Measurements from ENCODE around the gene GALNTL6. TPM values are rescaled to one million over a fixed set of nuclear protein-coding genes. Genes with fewer than 3 reads are reported as not detected.

The GALNTL6 gene
- total and polyA plus RNA-seq, 2 donors (not counting 3 experiments of a cell fraction or from before 2014, with no cell fraction given), result not detected

DNA sequence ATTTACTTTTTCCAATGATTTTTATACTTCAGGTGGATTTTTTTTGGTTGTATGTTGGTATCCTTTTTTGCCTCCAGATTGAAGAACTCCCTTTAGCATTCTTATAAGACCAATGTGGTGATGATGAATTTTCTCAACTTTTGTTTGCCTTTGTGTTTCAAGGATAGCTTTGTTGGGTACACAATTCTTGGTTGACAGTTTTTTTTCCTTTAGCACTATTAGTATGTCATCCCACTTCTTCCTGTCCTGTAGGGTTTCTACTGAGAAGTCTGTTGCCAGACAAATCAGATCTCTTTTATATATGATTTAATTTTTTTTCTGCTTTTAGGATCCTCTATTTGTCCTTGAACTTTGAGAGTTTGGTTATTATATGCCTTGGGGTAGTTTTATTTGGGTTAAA, 892.4 kb downstream of the GALNTL6 start:
- ChIA-PET CTCF (no interaction called here), POLR2A (no interaction called here)
- no TSS peak for BruUV-seq (replicated peaks)
- H3K4me2 ChIP-seq (ENCODE audit: insufficient read depth, low read length), result no peak overlapping the region
- no peak overlapping the region for H3K9ac ChIP-seq (replicated peaks; ENCODE audit: extremely low read depth, insufficient read depth, low read length)
- no peaks in the 10 kb centered on the region for H3K9me1 ChIP-seq (replicated peaks; ENCODE audit: control insufficient read depth, extremely low read depth, insufficient read depth, low read length)
- no peak overlapping the region for H3K4me3 ChIP-seq (replicated peaks in 1 of 3; ENCODE audit: insufficient read depth in 1 of 3, low read depth in 1 of 3, low read length in 3 of 3)
- H3K36me3 ChIP-seq (ENCODE audit: control insufficient read depth in 2 of 2, extremely low read depth in 1 of 2, insufficient read depth in 2 of 2, low read length in 2 of 2), result no peaks in the 10 kb centered on the region
- dilution Hi-C loops (cut with MboI; ENCODE audit: extremely low pct_ligation_motif_present, low sequenced_read_pairs) (no loop called here), intact Hi-C loops (cut with micrococcal nuclease) (no loop called here)
- no peaks in the 10 kb centered on the region for H3K79me2 ChIP-seq (ENCODE audit: control insufficient read depth, insufficient read depth, low read length)
- H4K20me1 ChIP-seq (replicated peaks; ENCODE audit: control insufficient read depth, extremely low read depth, insufficient read depth, low read length), result no peaks in the 10 kb centered on the region
- FAIRE-seq (no peak), DNase-seq (ENCODE audit: low read depth, low spot score) (no peak)
- no peaks in the 10 kb centered on the region for H3K4me1 ChIP-seq (ENCODE audit: control insufficient read depth, extremely low read depth, insufficient read depth, low read length)
- H3K27ac ChIP-seq (ENCODE audit: insufficient read depth, low read depth, low read length), result no peak overlapping the region
- TF ChIP-seq GATA2 (IDR thresholded peaks at IDR 0.05; ENCODE audit: insufficient read depth, insufficient read length, low read depth, low read length) (no peak), POLR2AphosphoS5 (IDR thresholded peaks at IDR 0.05; ENCODE audit: insufficient read depth, low read depth, low read length) (no peak)
- TF ChIP-seq, protein P1, sequence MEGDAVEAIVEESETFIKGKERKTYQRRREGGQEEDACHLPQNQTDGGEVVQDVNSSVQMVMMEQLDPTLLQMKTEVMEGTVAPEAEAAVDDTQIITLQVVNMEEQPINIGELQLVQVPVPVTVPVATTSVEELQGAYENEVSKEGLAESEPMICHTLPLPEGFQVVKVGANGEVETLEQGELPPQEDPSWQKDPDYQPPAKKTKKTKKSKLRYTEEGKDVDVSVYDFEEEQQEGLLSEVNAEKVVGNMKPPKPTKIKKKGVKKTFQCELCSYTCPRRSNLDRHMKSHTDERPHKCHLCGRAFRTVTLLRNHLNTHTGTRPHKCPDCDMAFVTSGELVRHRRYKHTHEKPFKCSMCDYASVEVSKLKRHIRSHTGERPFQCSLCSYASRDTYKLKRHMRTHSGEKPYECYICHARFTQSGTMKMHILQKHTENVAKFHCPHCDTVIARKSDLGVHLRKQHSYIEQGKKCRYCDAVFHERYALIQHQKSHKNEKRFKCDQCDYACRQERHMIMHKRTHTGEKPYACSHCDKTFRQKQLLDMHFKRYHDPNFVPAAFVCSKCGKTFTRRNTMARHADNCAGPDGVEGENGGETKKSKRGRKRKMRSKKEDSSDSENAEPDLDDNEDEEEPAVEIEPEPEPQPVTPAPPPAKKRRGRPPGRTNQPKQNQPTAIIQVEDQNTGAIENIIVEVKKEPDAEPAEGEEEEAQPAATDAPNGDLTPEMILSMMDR (IDR thresholded peaks at IDR 0.05; ENCODE audit: extremely low read depth in 1 of 2, insufficient read depth in 1 of 2, low read depth in 1 of 2, low read length in 2 of 2), result no peak
- H2AFZ ChIP-seq (ENCODE audit: low read depth, low read length), result no peak overlapping the region
- H3K9me3 ChIP-seq (replicated peaks; ENCODE audit: control insufficient read depth, insufficient read depth, low read length), result peaks cover 3% of the 10 kb centered on the region
- H3K27me3 ChIP-seq (ENCODE audit: control insufficient read depth in 2 of 2, insufficient read depth in 2 of 2, low read length in 2 of 2), result no peaks in the 10 kb centered on the region

GRCh38 chr4:172706000-172706399, 892.8 kb downstream of the GALNTL6 start:
- BruUV-seq (replicated peaks), result no TSS peak
- H3K36me3 ChIP-seq (ENCODE audit: control insufficient read depth in 2 of 2, extremely low read depth in 1 of 2, insufficient read depth in 2 of 2, low read length in 2 of 2), result no peaks in the 10 kb centered on the region
- H3K27ac ChIP-seq (ENCODE audit: insufficient read depth, low read depth, low read length), result no peak overlapping the region
- H3K79me2 ChIP-seq (ENCODE audit: control insufficient read depth, insufficient read depth, low read length), result no peaks in the 10 kb centered on the region
- peaks cover 3% of the 10 kb centered on the region for H3K9me3 ChIP-seq (replicated peaks; ENCODE audit: control insufficient read depth, insufficient read depth, low read length)
- ChIA-PET POLR2A (no interaction called here), CTCF (no interaction called here)
- no peak overlapping the region for H3K9ac ChIP-seq (replicated peaks; ENCODE audit: extremely low read depth, insufficient read depth, low read length)
- H3K4me2 ChIP-seq (ENCODE audit: insufficient read depth, low read length), result no peak overlapping the region
- H2AFZ ChIP-seq (ENCODE audit: low read depth, low read length), result no peak overlapping the region
- H3K4me3 ChIP-seq (replicated peaks in 1 of 3; ENCODE audit: insufficient read depth in 1 of 3, low read depth in 1 of 3, low read length in 3 of 3), result no peak overlapping the region
- H3K4me1 ChIP-seq (ENCODE audit: control insufficient read depth, extremely low read depth, insufficient read depth, low read length), result no peaks in the 10 kb centered on the region
- intact Hi-C loops (cut with micrococcal nuclease), result no loop called here
- H3K27me3 ChIP-seq (ENCODE audit: control insufficient read depth in 2 of 2, insufficient read depth in 2 of 2, low read length in 2 of 2), result no peaks in the 10 kb centered on the region
- no peak for FAIRE-seq
- no peaks in the 10 kb centered on the region for H3K9me1 ChIP-seq (replicated peaks; ENCODE audit: control insufficient read depth, extremely low read depth, insufficient read depth, low read length)
- DNase-seq (ENCODE audit: low read depth, low spot score), result no peak
- no peaks in the 10 kb centered on the region for H4K20me1 ChIP-seq (replicated peaks; ENCODE audit: control insufficient read depth, extremely low read depth, insufficient read depth, low read length)
- dilution Hi-C loops (cut with MboI; ENCODE audit: extremely low pct_ligation_motif_present, low sequenced_read_pairs), result no loop called here
- no peak for TF ChIP-seq JUN (IDR thresholded peaks at IDR 0.05; ENCODE audit: borderline replicate concordance, insufficient read depth, insufficient read length, low read depth)
- no peak for TF ChIP-seq FOS (IDR thresholded peaks at IDR 0.05; ENCODE audit: borderline replicate concordance, insufficient read depth, low read length)
- no peak for TF ChIP-seq POLR2A (IDR thresholded peaks at IDR 0.05; ENCODE audit: low read depth, low read length)
- TF ChIP-seq POLR2AphosphoS5 (IDR thresholded peaks at IDR 0.05; ENCODE audit: insufficient read depth, low read depth, low read length), result no peak
- TF ChIP-seq GATA2 (IDR thresholded peaks at IDR 0.05; ENCODE audit: insufficient read depth, insufficient read length, low read depth, low read length), result no peak
- TF ChIP-seq, protein P1 (IDR thresholded peaks at IDR 0.05; ENCODE audit: extremely low read depth in 1 of 2, insufficient read depth in 1 of 2, low read depth in 1 of 2, low read length in 2 of 2), result no peak
- TF ChIP-seq, protein P2, sequence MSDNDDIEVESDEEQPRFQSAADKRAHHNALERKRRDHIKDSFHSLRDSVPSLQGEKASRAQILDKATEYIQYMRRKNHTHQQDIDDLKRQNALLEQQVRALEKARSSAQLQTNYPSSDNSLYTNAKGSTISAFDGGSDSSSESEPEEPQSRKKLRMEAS (IDR thresholded peaks at IDR 0.05; ENCODE audit: insufficient read depth, insufficient read length), result no peak
- no peak for TF ChIP-seq EZH2 (IDR thresholded peaks at IDR 0.05; ENCODE audit: borderline replicate concordance, low read depth, low read length, severe bottlenecking)

Measured in endothelial cell of umbilical vein (primary cell).